Bronchial epithelial cell (primary cell): ENCODE measurements around the gene B3GALT4. TPM values are rescaled to one million over a fixed set of nuclear protein-coding genes. Genes with fewer than 3 reads are reported as not detected.

ENCODE experiments used
- DNase-seq: peaks from one replicate; pipeline ENCODE4 v3.0.0-alpha.2; 2010; ENCODE audit warnings: low read depth
- FAIRE-seq: peaks from 2 replicates; lab custom pipeline; 2011; peaks lifted over from hg19 to GRCh38; lab: Jason Lieb, UNC
- H3K27me3 ChIP-seq: 2 replicates; pipeline ENCODE4 v1.5.1; 2011; ENCODE audit warnings: low read length; ENCODE audit not compliant: control insufficient read depth, insufficient read depth
- H3K36me3 ChIP-seq: 2 replicates; pipeline ENCODE4 v1.5.1; 2011; ENCODE audit warnings: low read length; ENCODE audit not compliant: control insufficient read depth, insufficient read depth
- H3K4me3 ChIP-seq: 2 replicates; pipeline ENCODE4 v1.5.1; 2011; ENCODE audit warnings: mild to moderate bottlenecking, low read depth, low read length, control low read depth
- CTCF ChIP-seq: IDR thresholded peaks from 2 replicates; pipeline ENCODE4 v1.5.1; 2011; ENCODE audit warnings: mild to moderate bottlenecking, moderate library complexity, low read length, control low read depth, inconsistent platforms; ENCODE audit not compliant: insufficient read depth, severe bottlenecking
- total RNA-seq: library from RNA; depleted of rRNA; stranded (reverse); fragments of >200 nt; gene quantifications from 2 replicates; pipeline ENCODE4 v1.2.1, GENCODE V29; 2014

B3GALT4 gene
- total RNA-seq, 1 donor from 2014 or later = 3.9 TPM

DNA sequence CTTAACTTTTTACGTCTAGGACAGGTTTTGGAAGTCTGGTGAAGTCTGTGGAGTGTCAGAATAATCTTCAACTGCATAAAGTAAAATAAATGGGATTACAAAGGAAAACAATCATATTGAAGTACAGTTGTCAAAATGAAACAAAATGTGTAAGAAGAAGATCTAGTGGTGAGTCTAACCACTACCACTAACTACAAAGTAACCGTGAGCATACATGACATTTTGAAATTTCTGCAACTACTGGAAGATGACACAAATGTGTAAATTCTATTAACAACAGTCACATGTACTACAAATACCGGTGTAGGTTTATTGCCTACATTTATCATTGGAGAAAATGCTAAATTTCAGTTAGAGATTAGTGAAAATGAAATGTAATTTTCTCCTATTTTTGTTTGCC, 35.0 kb upstream of the B3GALT4 start:
- peaks cover 3% of the 10 kb centered on the region for H3K27me3 ChIP-seq
- TF ChIP-seq CTCF = no peak
- FAIRE-seq = no peak
- peak; percentile 16 for DNase-seq
- no peaks in the 10 kb centered on the region for H3K36me3 ChIP-seq
- H3K4me3 ChIP-seq = no peak overlapping the region

DNA sequence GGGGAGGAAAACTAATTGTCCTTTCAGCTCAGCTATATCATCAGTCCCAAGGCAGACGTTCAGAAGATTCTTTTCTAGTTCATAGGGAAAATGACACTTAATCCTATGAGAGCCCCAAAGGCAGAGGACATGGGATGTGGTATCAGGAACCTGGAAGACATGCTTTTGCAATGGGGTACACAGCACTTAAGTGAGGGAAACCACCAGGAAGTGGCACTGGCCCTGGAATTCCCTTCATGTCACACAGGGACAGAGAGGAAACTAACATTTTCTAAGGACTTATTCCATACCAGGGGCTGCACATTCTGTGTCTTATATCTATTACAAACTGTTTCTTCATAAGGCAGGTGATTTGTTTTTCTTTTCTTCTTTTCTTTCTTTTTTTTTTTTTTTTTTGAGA, 33.4 kb upstream of the B3GALT4 start:
- DNase-seq = no peak
- Histone ChIP-seq H3K4me3 (no peak overlapping the region), H3K27me3 (peaks cover 3% of the 10 kb centered on the region), H3K36me3 (no peaks in the 10 kb centered on the region)
- TF ChIP-seq CTCF = no peak
- FAIRE-seq = no peak

- H3K4me3 ChIP-seq = peak overlapping the region; percentile 37
- TF ChIP-seq CTCF = peak; percentile 98
- FAIRE-seq = no peak
- H3K27me3 ChIP-seq = no peaks in the 10 kb centered on the region
- peak; percentile 76 for DNase-seq
- no peaks in the 10 kb centered on the region for H3K36me3 ChIP-seq
Measured at GRCh38 chr6:33247977-33248642, 28.8 kb upstream of the B3GALT4 start.

DNA sequence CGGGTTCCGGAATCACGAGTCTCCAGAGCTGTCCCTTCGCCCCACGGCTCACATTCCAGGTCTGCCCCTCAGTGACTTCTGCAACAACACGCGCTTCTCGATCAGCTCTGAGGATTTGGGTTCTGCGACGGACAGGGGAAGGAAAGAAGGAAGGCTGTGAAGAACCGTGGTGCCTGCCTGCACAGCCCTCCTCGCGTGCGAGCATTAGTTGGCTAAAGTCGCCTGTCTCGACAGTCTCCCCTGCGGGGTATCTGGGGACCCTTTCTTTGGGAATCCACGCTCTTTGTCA, 28.3 kb upstream of the B3GALT4 start:
- Histone ChIP-seq H3K27me3 (no peaks in the 10 kb centered on the region), H3K4me3 (peak overlapping the region; percentile 37), H3K36me3 (no peaks in the 10 kb centered on the region)
- TF ChIP-seq CTCF = no peak
- FAIRE-seq = peak; percentile 58
- DNase-seq = no peak

GRCh38 chr6:33248932-33249731, 27.8 kb upstream of the B3GALT4 start:
- H3K27me3 ChIP-seq = no peaks in the 10 kb centered on the region
- peak overlapping the region; percentile 50 for H3K4me3 ChIP-seq
- no peaks in the 10 kb centered on the region for H3K36me3 ChIP-seq
- DNase-seq = peak; percentile 99
- peak; percentile 68 for FAIRE-seq
- peak; percentile 7 for TF ChIP-seq CTCF
